AML-193 (cell line): Measurements from ENCODE around the gene TAGLN2.
"Not testable (repeated sequence)": the region's sequence is repeated elsewhere in the genome, so short reads cannot be mapped to it uniquely, and the experiment has no call there.

ENCODE experiments used
- DNase-seq, 2 experiments: peaks; one replicate each; lab custom pipeline; 2025; lab: John Stamatoyannopoulos, UW

Gene TAGLN2

GRCh38 chr1:159921251-159921650, 4.1 kb downstream of the TAGLN2 start:
- DNase-seq, result no peak

GRCh38 chr1:159920651-159921050, 4.7 kb downstream of the TAGLN2 start:
- no peak for DNase-seq

GRCh38 chr1:159920202-159920601, 5.1 kb downstream of the TAGLN2 start:
- DNase-seq, result no peak

GRCh38 chr1:159919236-159919865, 6.0 kb downstream of the TAGLN2 start:
- no peak for DNase-seq

- no peak for DNase-seq
Measured at GRCh38 chr1:159918352-159919200, 6.7 kb downstream of the TAGLN2 start.

GRCh38 chr1:159917533-159918351, 7.6 kb downstream of the TAGLN2 start:
- no peak for DNase-seq

GRCh38 chr1:159916242-159917051, 8.9 kb downstream of the TAGLN2 start:
- DNase-seq, result no peak

GRCh38 chr1:159915571-159916241, 9.6 kb downstream of the TAGLN2 start:
- no peak for DNase-seq

GRCh38 chr1:159914252-159915018, 10.9 kb downstream of the TAGLN2 start:
- no peak for DNase-seq

- DNase-seq, result no peak
Measured at GRCh38 chr1:159913451-159914192, 11.7 kb downstream of the TAGLN2 start.

- no peak for DNase-seq
Measured at GRCh38 chr1:159911326-159912070, 13.8 kb downstream of the TAGLN2 start.

GRCh38 chr1:159908031-159908940, 17.0 kb downstream of the TAGLN2 start:
- no peak for DNase-seq

- DNase-seq, result no peak
Measured at GRCh38 chr1:159906960-159907359, 18.3 kb downstream of the TAGLN2 start.

- DNase-seq, result not testable (repeated sequence)
Measured at GRCh38 chr1:159904036-159904435, 21.3 kb downstream of the TAGLN2 start.

- DNase-seq, result peak; percentile 11 to 27
Measured at GRCh38 chr1:159902541-159902940, 22.8 kb downstream of the TAGLN2 start.

- DNase-seq, result no peak
Measured at GRCh38 chr1:159900755-159901360, 24.4 kb downstream of the TAGLN2 start.

GRCh38 chr1:159900086-159900680, 25.1 kb downstream of the TAGLN2 start, which contains the start of gene CFAP45:
Gene CFAP45 (minus strand): TSS chr1:159900165. CDS start chr1:159900098, 67 bp downstream.
- no peak for DNase-seq
